ENCODE results near the gene REEP6.
A peak's percentile ranks its signal among the peaks of the same experiment; 100 is the strongest.

REEP6 gene

GRCh38 chr19:1457031-1457739, 33.8 kb upstream of the REEP6 start:
- no peak for DNase-seq

- DNase-seq, result no peak
These were observed 33.1 kb upstream of the REEP6 start for GRCh38 chr19:1457892-1458291.

DNA sequence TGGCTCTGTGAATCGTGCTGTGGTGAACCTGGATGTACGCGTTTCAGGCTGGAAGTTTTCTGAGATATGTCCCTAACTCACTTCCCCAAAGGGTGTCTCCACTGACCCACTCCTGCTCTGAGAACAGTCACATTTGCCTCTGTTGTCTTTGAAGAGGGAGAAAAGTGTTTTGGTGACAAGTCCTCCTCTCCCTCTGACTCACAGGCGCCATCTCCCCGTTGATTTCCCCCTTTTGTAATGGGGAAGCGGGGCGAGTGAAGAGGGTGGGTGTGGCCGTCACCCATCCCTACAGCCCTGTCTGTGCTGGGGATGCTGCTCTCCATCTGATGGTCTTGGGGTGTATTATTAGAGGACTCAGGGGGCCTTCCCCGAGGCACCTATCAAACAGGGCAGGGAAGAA, 31.5 kb upstream of the REEP6 start:
- no peak for DNase-seq

DNA sequence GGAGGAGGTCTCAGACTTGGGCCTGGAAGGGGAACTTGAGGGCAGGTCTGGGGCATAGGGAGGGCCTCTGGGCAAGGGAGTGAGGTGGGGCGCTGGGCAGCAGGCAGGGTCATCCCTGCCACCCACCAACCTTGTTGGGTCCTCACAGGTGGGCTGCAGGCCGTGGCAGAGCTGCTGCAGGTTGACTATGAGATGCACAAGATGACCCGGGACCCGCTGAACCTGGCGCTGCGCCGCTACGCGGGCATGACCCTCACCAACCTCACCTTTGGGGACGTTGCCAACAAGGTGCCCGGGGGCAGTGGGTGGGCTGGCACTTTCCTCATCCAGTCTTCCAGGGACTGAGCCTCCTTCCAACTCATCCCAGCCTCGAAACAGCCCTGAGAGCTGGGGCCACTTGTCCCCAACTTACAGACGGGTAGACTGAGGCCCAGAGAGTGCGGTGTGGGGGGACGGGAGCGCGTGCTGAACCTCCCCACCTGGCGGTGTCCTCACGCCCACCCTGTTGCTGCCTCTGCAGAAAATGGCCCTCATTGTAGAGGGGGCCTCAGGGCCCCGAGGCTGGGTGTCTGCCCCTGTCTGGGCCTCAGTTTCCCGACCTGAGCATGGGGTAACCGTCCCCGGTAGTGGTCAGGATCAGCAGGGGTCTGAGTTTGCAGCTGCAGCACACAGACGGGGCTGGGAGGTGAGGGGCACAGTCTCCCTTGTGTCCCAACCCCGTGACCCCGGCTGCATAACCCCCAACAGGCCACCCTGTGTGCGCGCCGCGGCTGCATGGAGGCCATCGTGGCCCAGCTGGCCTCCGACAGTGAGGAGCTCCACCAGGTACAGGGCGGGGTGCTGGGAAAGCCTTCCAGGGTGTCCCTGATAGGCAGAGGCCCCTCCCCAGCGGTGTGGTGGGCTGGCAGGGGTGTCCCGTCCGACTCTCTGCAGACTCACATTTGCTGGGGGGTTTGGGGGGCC, 30.7 kb upstream of the REEP6 start:
- DNase-seq, result no peak

- DNase-seq, result no peak
These were observed 29.1 kb upstream of the REEP6 start for GRCh38 chr19:1461862-1462261.

DNA sequence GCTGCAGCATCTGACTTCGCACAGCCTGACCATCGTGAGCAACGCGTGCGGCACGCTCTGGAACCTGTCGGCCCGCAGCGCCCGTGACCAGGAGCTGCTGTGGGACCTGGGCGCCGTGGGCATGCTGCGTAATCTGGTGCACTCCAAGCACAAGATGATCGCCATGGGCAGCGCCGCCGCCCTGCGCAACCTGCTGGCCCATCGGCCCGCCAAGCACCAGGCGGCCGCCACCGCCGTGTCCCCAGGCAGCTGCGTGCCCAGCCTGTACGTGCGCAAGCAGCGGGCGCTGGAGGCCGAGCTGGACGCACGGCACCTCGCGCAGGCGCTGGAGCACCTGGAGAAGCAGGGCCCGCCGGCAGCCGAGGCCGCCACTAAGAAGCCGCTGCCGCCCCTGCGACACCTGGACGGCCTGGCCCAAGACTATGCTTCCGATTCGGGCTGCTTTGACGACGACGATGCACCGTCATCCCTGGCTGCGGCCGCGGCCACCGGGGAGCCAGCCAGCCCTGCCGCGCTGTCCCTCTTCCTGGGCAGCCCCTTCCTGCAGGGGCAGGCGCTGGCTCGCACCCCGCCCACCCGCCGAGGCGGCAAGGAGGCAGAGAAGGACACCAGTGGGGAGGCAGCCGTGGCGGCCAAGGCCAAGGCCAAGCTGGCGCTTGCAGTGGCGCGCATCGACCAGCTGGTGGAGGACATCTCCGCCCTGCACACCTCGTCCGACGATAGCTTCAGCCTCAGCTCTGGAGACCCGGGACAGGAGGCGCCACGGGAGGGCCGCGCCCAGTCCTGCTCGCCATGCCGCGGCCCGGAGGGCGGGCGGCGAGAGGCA, 25.6 kb upstream of the REEP6 start:
- no peak for DNase-seq

GRCh38 chr19:1466018-1466460, 24.9 kb upstream of the REEP6 start:
- DNase-seq, result no peak

DNA sequence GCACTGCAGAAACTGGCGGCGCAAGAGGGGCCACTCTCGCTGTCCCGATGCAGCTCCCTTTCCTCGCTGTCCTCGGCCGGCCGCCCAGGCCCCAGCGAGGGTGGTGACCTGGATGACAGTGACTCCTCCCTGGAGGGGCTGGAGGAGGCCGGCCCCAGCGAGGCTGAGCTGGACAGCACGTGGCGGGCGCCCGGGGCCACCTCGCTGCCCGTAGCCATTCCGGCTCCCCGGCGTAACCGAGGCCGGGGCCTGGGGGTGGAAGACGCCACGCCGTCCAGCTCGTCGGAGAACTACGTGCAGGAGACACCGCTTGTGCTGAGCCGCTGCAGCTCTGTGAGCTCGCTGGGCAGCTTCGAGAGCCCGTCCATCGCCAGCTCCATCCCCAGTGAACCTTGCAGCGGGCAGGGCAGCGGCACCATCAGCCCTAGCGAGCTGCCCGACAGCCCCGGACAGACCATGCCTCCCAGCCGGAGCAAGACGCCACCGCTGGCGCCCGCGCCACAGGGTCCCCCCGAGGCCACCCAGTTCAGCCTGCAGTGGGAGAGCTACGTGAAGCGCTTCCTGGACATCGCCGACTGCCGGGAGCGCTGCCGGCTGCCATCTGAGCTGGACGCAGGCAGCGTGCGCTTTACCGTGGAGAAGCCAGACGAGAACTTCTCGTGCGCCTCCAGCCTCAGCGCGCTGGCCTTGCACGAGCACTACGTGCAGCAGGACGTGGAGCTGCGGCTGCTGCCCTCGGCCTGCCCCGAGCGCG, 24.3 kb upstream of the REEP6 start:
- DNase-seq, result no peak

GRCh38 chr19:1467215-1467489, 23.8 kb upstream of the REEP6 start:
- no peak for DNase-seq

GRCh38 chr19:1467490-1468273, 23.3 kb upstream of the REEP6 start:
- DNase-seq, result no peak

DNA sequence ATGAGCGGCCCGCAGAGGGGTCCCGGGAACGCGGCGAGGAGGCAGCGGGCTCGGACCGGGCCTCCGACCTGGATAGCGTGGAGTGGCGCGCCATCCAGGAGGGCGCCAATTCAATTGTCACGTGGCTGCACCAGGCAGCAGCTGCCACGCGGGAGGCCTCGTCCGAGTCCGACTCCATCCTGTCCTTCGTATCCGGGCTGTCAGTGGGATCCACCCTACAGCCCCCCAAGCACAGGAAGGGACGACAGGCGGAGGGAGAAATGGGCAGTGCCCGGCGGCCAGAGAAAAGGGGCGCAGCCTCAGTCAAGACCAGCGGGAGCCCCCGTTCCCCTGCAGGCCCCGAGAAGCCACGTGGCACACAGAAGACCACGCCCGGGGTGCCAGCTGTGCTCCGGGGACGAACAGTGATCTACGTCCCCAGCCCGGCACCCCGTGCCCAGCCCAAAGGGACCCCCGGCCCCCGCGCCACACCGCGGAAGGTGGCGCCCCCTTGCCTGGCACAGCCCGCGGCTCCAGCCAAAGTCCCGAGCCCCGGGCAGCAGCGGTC, 22.6 kb upstream of the REEP6 start:
- DNase-seq, result no peak

- peak; percentile 52 for DNase-seq
These were observed 22.1 kb upstream of the REEP6 start for GRCh38 chr19:1468821-1469254.

DNA sequence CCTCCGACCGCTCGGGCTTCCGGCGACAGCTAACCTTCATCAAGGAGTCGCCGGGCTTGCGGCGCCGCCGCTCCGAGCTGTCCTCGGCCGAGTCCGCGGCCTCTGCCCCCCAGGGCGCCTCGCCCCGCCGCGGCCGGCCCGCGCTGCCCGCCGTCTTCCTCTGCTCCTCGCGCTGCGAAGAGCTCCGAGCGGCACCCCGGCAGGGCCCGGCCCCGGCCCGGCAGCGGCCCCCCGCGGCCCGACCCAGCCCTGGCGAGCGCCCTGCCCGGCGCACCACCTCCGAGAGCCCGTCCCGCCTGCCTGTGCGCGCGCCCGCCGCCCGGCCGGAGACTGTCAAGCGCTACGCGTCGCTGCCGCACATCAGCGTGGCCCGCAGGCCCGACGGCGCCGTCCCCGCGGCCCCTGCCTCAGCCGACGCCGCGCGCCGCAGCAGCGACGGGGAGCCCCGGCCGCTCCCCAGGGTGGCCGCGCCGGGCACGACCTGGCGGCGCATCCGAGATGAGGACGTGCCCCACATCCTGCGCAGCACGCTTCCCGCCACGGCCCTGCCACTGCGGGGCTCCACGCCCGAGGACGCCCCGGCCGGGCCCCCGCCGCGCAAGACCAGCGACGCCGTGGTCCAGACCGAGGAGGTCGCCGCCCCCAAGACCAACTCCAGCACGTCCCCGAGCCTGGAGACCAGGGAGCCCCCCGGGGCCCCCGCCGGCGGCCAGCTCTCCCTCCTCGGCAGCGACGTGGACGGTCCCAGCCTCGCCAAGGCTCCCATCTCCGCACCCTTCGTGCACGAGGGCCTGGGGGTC, 21.5 kb upstream of the REEP6 start:
- DNase-seq, result no peak

GRCh38 chr19:1470055-1470304, 21.0 kb upstream of the REEP6 start:
- no peak for DNase-seq

DNA sequence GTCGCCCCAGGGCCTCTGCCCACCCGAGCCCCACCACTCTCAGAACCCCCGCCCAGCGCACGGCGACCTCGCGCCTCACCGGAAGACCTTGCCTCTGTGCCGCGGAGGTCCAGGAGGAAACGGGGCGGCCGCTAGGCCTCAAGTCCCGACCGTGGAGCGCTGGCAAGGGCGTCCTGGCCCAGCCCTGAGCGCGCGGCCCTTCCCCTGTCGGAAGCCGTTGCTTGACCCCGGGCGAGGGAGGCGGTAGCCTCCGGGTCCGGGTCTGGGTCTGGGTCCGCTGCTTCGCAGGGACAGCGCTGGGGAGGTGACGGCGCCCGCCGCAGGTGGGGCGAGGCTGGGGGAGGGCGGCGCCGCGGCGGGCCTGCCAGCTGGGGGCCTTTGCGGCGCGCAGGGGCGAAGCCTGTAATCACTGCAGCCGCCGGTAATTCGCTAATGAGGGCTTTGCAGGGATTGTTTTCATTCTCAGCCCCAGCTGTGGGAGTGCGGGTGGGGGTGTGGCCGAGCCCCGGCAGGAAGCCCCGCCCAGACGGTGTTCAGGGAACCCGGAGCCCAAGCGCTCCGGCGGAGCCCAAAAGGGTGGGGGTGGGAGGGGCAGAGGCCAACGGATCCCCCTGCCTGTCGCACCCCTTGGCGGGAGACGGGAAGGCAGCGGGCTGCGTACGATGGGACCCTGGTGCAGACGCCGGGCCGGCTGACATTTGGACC, 20.5 kb upstream of the REEP6 start:
- DNase-seq, result peak; percentile 72

DNA sequence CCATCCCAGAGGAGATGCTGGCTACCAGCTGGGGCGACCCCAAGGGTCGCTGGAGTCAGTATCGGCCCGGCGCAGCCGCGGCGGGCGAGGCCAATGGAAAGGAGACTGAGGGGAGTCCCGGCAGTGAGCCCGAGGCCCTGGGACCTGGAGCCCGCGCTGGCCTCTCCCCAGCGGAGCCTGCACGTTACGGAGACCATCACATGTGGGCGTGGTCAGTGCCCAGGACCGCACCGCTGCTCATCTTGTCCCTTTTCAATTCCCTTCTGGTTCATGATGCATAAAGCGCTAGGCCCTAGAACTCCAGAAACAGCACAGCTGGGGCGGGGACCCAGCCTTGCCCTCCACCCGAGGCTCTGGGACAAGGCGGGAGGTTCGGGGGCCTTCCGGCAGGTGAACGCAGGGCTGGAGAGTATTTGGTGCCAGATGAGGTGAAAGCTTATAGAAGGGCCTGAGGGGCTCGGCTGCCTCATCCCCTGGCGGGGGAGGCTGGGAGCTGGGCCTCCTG, 19.9 kb upstream of the REEP6 start:
- no peak for DNase-seq

- no peak for DNase-seq
These were observed 19.3 kb upstream of the REEP6 start for GRCh38 chr19:1471515-1472160.

- DNase-seq, result no peak
These were observed 18.5 kb upstream of the REEP6 start for GRCh38 chr19:1472231-1473084.

Measured in activated CD8-positive, alpha-beta memory T cell treated with anti-CD3 and anti-CD28 coated beads, Interleukin-2, amount 50 U/mL, for 4 hours (primary cell).